HG03521 (cell line): ENCODE results near the gene KCND3.

ENCODE experiments used
- ATAC-seq: cut with Tn5 transposase; IDR thresholded peaks from one replicate; pipeline ENCODE4 v1.9.1; 2021; ENCODE audit warnings: mild to moderate bottlenecking, moderate library complexity; ENCODE audit not compliant: unreplicated experiment

The KCND3 gene

GRCh38 chr1:111786669-111787207 lies 202.7 kb downstream of the KCND3 start:
- ATAC-seq = no peak

GRCh38 chr1:111784273-111784901 lies 205.1 kb downstream of the KCND3 start:
- ATAC-seq = no peak

DNA sequence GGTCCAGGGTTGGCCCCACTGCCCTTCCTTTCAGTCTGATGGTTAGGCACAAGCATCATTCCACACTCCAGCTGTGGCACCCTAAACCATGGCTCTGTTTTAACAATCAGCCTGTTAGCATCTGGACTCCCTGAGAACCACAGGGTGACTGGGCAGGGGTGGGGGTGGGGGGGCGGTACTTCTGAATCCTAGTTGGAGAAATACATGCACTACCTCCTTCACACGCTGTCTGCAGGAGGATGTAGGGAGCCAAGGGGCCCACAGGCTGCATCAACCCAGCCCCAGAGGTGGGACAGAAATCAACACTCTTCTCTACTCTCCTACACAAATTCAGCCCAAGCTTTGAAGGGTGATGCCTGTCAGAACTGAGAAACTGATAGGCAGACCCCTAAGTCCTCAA lies 209.9 kb downstream of the KCND3 start:
- no peak for ATAC-seq

- no peak for ATAC-seq
These were observed 210.9 kb downstream of the KCND3 start for GRCh38 chr1:111778541-111779051.

DNA sequence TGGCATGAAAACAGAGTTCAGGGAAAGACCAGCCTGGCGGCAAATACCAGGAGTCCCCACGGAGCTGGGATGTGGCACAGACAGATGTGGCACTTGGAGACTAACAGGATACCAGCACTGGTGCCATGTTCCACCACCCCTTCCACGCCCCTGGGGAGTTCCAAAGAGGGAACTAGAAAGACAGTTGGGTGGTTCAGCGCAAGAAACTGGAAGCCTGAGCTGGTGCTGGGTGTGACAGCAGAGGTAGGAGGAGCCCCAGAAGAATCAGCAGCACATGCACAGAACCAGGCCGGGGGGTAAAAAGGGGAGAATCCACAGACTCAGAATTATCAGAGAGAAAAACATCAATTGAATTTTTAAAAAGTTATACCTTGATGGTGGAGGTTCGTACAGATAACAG lies 211.4 kb downstream of the KCND3 start:
- ATAC-seq = no peak

DNA sequence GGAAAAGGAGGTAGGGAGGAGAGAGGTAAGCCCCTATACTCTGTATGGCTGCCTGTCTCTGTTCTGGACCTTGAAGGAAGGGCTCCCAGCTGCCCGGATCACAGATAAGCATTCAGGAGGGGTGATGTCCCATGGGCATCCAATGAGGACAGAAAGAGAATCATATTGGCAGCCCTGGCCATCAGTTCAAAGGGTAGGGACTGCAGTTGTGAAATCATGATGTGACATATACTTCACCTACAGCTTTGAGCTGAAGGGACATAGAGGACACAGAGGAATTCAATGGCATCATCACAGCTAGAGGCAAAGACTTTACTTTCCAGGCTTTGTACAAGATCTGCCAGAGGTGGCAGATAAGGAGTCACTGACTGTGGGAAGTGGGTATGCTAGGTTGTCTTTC lies 212.2 kb downstream of the KCND3 start:
- no peak for ATAC-seq

GRCh38 chr1:111776861-111777260 lies 212.6 kb downstream of the KCND3 start:
- ATAC-seq = no peak

- no peak for ATAC-seq
These were observed 213.1 kb downstream of the KCND3 start for GRCh38 chr1:111776391-111776790.

- no peak for ATAC-seq
These were observed 213.5 kb downstream of the KCND3 start for GRCh38 chr1:111775966-111776365.

GRCh38 chr1:111770916-111771315 lies 218.6 kb downstream of the KCND3 start:
- ATAC-seq = no peak

GRCh38 chr1:111769517-111770146 lies 219.8 kb downstream of the KCND3 start:
- ATAC-seq = no peak

DNA sequence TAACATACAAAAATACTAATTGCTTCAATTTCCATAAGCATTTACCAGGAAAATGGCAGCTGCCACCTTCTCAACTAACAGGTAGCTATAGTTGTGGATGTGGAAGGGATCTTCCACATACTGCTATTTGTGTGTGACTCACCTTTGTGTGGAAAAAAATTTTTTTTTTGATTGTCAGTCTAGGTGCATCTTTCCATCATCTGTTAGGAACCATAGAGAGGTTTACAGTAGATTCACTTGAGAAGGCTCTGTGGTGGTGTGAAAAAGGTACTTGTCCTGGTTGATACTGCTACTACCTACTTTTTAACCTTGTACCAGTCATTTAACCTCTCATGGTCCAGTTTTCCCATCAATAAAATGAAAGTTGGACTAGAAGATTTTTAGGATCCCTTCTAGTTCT lies 220.8 kb downstream of the KCND3 start:
- no peak for ATAC-seq

DNA sequence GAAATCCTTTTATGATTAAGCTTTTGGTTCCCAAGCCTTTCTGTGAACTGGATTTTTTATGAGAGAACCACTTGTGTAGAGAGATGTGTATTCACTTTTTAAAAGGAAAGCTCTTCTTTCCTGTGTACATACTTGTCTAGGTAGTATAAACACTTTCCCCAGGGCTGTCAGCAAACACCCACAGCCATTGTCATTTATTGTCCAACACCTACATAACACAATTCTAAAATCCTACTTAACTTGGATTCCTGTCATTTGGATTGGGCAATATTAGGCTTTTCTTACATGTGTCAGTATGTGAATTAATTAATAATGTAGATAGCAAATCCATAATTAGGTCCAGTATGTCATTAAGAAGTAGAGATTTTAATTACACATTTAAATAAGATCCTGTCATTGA lies 221.4 kb downstream of the KCND3 start:
- ATAC-seq = no peak

DNA sequence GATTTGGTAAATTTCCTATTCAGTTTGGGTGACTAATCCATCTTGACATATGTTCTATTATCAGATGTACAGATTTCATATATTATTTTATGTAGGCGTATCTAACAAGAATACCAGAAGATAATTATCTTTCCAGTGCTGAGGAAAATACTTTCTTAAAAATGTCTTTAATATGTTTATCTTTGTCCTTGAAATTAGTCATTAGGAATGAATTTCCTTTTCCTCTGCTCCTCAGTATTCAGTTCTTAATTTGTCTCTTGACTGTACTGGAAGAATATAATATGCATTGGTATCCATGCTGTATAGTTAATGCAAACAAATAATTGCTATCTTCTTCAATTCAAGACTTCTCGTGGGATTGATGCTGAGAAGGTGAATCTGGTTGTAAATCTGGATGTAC lies 227.1 kb downstream of the KCND3 start:
- ATAC-seq = no peak

DNA sequence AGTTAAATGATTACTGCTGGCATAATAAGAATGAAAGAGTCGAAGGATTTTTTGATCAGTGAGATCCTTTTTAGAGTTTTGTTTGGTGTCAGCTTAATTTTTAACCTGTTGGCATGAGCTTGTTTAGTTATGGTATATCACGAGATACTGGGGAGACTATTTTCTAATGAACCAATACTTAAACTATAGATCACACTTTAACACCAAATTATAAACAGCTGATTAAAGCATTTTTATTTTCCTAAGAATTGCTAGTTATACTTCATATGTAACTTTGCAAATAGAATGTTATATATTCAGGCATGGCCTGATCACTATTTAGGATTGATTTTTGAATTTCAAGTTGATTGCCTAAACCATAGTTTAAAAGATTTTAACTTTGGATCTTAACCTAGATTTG lies 227.8 kb downstream of the KCND3 start:
- ATAC-seq = no peak

- no peak for ATAC-seq
These were observed 231.1 kb downstream of the KCND3 start for GRCh38 chr1:111758373-111758772.

DNA sequence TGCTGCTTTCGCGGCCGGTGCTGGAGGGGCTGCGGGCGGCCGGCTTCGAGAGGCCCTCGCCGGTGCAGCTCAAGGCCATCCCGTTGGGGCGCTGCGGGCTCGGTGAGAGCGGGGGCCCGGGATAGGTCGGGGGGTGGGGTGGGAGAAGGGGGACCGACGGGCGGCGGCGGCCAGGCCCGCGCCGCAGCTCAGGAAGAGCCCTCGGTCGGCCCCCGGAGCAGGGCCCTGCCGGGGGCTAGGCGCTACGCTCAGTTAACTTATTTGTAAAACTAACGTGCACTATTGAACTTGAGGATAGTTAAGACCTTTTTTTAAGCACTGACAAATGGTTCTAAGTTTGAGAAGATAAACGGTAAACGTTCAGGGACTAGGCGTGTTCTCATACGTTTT lies 233.3 kb downstream of the KCND3 start:
- ATAC-seq = peak; percentile 12

DNA sequence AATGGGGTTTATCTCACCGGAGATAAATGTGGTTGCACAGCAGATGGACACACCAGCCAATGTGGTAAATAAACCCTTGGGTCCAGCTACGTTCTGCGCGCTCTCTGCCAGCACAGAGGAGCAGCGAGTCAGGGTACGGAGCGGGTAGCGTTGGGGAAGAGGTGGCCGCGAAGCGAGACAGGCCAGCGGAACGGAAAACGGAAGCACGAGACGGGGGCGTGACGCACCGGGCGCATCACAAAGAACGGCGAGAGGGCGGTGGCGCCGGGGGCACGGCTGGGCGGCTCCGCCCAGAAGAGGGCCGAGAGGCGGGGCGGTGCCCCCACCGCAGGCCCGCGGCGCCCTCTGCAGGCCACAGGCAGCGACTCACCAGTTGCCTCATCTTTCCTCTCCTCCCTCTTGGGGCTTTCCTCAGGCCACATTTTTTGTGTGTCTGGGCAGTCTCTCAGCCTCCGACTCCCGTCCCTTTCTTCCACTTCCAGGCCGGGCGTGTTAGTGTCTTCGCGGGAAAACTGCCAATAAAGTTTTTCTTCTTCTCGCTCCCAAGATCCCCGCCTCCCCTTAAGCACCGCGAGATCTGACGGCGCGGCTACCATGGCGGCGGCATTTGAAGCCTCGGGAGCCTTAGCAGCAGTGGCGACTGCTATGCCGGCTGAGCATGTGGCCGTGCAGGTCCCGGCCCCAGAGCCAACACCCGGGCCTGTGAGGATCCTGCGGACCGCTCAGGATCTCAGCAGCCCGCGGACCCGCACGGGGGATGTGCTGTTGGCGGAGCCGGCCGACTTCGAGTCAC lies 233.9 kb downstream of the KCND3 start, which contains the start of gene DDX20:
Gene DDX20, plus strand, starts transcription at position 571 of the 793 bp plus-strand sequence. Its CDS starts 24 bp downstream, at position 595.
- peak; percentile 89 for ATAC-seq

- ATAC-seq = no peak
These were observed 234.5 kb downstream of the KCND3 start for GRCh38 chr1:111754984-111755330.

- ATAC-seq = no peak
These were observed 237.4 kb downstream of the KCND3 start for GRCh38 chr1:111751906-111752575.

- ATAC-seq = no peak
These were observed 238.6 kb downstream of the KCND3 start for GRCh38 chr1:111750856-111751255.
